ENCODE results near the gene COTL1.

DNA sequence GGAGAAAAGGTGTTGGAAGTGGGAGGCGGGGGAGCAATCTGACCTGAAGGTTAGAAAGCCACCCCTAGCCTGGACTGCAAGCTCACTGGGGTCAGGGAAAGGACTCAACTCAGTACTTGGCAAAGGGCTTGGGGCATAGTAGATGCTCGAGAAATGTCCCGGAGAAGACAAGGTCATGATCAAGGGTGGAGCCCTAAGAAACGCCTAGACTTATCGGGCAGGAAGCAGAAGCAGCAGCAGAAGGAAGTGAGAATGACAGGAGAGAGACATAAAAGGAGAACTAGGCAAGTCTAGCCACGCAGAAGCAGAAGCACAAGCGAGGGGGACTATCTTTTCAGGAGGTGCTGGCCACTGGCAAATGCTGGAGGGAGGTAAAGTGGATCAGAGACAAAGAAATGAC, 10.2 kb downstream of the COTL1 start:
- TF ChIP-seq, protein P1, sequence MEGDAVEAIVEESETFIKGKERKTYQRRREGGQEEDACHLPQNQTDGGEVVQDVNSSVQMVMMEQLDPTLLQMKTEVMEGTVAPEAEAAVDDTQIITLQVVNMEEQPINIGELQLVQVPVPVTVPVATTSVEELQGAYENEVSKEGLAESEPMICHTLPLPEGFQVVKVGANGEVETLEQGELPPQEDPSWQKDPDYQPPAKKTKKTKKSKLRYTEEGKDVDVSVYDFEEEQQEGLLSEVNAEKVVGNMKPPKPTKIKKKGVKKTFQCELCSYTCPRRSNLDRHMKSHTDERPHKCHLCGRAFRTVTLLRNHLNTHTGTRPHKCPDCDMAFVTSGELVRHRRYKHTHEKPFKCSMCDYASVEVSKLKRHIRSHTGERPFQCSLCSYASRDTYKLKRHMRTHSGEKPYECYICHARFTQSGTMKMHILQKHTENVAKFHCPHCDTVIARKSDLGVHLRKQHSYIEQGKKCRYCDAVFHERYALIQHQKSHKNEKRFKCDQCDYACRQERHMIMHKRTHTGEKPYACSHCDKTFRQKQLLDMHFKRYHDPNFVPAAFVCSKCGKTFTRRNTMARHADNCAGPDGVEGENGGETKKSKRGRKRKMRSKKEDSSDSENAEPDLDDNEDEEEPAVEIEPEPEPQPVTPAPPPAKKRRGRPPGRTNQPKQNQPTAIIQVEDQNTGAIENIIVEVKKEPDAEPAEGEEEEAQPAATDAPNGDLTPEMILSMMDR (IDR thresholded peaks at IDR 0.05) = no peak
- TF ChIP-seq MXI1 (IDR thresholded peaks at IDR 0.05; ENCODE audit: low read depth, low read length) = no peak

Data from SK-N-SH (cell line).